Neural cell (in vitro differentiated cells): ENCODE measurements around the gene ISYNA1.

Experiments
- EP300 ChIP-seq: fragments of 450-650 bp; conservative IDR thresholded peaks from 2 replicates; pipeline ENCODE4 v1.6.1; 2014; ENCODE audit warnings: antibody characterized with exemption, mild to moderate bottlenecking, moderate library complexity; ENCODE audit not compliant: poor library complexity, severe bottlenecking
- EZH2 ChIP-seq: fragments of 200-600, 300-800 bp; shearing (Covaris generic), sonication (generic); IDR thresholded peaks from 2 replicates; pipeline ENCODE4 v1.6.1; 2014; ENCODE audit warnings: antibody characterized with exemption, low read length, borderline replicate concordance, mild to moderate bottlenecking; ENCODE audit not compliant: insufficient read depth, poor library complexity, severe bottlenecking
- MXI1 ChIP-seq: fragments of 450-650 bp; conservative IDR thresholded peaks from 2 replicates; pipeline ENCODE4 v1.6.1; 2014; ENCODE audit warnings: antibody characterized with exemption, mild to moderate bottlenecking; ENCODE audit not compliant: poor library complexity, severe bottlenecking
- POLR2AphosphoS5 ChIP-seq: IDR thresholded peaks from 2 replicates; pipeline ENCODE4 v1.6.1; 2012
- RAD21 ChIP-seq: fragments of 450-650 bp; conservative IDR thresholded peaks from 2 replicates; pipeline ENCODE4 v1.6.1; 2014; ENCODE audit warnings: antibody characterized with exemption, mild to moderate bottlenecking, moderate library complexity
- REST ChIP-seq: IDR thresholded peaks from 2 replicates; pipeline ENCODE4 v1.6.1; 2012; ENCODE audit warnings: borderline replicate concordance
- SMC3 ChIP-seq: fragments of 450-650 bp; conservative IDR thresholded peaks from 2 replicates; pipeline ENCODE4 v1.6.1; 2014; ENCODE audit warnings: antibody characterized with exemption, mild to moderate bottlenecking, moderate library complexity; ENCODE audit not compliant: poor library complexity
- TAF1 ChIP-seq: IDR thresholded peaks from 2 replicates; pipeline ENCODE4 v1.6.1; 2012; ENCODE audit warnings: low read depth
- TF ChIP-seq, protein P1 (sequence below): fragments of 450-650 bp; IDR thresholded peaks from 2 replicates; pipeline ENCODE4 v1.5.1; 2014; ENCODE audit warnings: antibody characterized with exemption, mild to moderate bottlenecking, moderate library complexity; ENCODE audit not compliant: poor library complexity, severe bottlenecking

DNA sequence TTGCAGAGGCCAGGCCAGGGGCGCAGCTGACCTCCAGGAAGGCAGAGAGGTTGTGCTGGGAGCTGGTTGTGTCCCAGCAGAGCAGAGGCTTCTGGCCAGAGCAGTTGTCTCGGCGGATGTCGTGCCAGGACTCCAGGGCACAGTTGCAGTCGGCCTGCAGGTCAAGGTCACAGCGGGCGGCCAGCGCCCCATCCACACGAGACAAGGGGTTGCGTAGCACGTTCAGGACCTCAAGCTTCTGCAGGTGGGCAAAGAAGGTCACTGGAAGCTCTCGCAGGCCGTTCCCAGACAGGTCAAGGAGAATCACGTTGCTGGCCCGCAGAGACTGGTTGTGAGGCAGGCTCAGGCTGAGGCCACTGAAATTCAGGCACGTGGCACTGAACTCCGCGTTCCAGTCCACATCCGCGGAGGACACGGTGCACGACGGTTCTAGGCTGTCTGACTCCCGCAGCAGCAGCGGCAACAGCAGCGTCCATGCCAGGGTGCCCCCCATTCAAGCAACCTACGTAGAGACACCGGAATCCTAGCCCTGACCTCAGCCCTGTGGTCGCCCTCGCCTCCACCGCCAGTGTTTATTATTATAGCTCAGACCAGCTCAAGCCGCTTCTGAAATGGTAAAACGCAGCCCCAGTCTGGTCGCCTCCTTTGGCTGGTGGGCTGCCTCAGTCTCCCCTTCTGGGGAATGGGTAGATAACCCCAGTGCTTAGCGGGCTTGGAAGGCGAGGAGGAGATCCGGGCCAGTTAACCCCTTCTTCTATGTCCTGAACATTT, 41.3 kb downstream of the ISYNA1 start:
- TF ChIP-seq POLR2AphosphoS5 (no peak), EZH2 (no peak), EP300 (no peak), TAF1 (no peak), RAD21 (no peak), REST (no peak), SMC3 (no peak), MXI1 (no peak)
- TF ChIP-seq, protein P1, sequence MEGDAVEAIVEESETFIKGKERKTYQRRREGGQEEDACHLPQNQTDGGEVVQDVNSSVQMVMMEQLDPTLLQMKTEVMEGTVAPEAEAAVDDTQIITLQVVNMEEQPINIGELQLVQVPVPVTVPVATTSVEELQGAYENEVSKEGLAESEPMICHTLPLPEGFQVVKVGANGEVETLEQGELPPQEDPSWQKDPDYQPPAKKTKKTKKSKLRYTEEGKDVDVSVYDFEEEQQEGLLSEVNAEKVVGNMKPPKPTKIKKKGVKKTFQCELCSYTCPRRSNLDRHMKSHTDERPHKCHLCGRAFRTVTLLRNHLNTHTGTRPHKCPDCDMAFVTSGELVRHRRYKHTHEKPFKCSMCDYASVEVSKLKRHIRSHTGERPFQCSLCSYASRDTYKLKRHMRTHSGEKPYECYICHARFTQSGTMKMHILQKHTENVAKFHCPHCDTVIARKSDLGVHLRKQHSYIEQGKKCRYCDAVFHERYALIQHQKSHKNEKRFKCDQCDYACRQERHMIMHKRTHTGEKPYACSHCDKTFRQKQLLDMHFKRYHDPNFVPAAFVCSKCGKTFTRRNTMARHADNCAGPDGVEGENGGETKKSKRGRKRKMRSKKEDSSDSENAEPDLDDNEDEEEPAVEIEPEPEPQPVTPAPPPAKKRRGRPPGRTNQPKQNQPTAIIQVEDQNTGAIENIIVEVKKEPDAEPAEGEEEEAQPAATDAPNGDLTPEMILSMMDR = no peak
